Measurements from ENCODE around the gene GAS2L3. TPM values are rescaled to one million over a fixed set of nuclear protein-coding genes. Genes with fewer than 3 reads are reported as not detected.
"Not testable (repeated sequence)": the region's sequence is repeated elsewhere in the genome, so short reads cannot be mapped to it uniquely, and the experiment has no call there.

GAS2L3 gene
- 32.8 and 38.6 TPM in 2 replicates for total RNA-seq (2014; rRNA removed; shearing (Covaris generic))

- DNase-seq (ENCODE audit: low read depth), result peak; percentile 86
These were observed at the start of gene GAS2L3 for GRCh38 chr12:100573292-100574186. GAS2L3 (plus strand) TSS chr12:100573684; CDS start chr12:100594905, 21,221 bp downstream.

GRCh38 chr12:100528034-100528433 lies 45.5 kb upstream of the GAS2L3 start:
- DNase-seq (ENCODE audit: low read depth), result no peak

DNA sequence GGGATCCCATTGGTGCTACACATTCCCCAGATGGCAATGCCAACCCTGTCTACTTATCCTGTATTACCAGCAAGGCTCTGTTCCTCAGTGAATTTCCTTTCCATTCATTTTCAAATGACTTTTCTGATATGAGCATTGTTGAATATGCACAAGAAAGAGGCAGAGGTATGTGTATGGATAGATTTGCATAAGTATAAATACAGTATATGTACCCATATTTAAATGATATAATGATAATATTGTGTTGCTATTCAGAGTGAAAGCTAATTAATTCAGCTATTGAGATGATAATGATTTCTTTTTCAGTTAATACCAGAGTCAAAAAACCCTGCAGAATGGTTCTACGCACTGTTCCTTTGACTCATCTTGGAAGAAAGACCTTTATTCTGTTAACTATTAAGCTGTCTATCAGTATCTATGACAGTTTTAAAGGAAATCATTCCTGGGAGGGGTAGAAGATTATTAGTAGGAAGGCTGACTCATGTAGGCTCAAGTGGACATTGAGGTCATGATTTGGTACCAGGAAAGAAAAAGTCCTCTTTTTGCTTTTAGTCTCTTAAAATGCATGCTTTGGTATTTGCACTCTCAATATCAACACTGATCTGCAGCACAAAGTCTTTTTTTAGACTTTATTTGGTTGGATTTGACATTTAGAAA lies 44.9 kb upstream of the GAS2L3 start:
- DNase-seq (ENCODE audit: low read depth), result no peak

DNA sequence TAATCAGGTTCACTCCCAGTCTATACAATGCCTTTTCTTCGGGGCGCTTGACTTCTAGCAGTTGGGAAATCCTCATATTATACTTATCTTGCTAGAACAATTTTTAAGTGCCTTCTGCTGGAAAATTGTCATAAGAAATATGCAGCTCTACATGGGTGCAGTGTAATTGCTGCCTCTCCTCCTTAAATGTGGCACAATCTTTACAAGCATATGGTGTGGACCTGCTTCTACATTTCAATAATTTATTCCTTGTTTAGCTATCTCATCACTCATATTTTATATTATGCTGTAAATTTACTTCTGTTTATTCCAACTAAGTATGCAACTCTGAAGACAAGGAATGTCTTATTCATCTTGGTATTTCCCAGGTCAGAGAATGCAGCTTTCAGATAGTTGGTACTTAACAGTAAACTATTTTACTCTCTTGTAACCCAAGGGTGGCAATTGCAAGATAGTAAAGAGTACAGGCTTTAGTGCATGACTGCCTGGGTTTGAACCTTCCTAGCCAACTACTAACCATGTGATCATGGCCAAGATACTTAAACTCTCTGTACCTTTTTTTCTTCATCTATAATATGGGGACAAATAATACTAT lies 43.6 kb upstream of the GAS2L3 start:
- no peak for DNase-seq (ENCODE audit: low read depth)

DNA sequence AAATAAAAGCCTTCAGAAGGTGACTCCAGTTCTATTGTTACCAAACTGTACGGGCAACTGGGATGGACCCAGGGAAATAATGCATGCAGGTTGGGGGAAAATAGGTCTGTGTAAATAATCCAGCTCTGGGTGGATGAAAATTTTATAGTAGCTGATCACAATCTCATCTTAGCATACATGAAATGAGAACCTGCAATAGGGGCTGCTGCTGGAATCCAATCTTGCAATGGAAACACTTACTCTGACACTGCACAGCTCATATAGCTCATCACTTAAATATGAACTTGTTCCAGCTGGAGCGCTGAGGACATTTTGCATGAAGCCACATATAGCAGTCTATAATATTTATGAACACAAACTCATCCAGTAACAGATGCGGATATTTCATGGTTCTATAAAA lies 40.1 kb upstream of the GAS2L3 start:
- DNase-seq (ENCODE audit: low read depth), result no peak

DNA sequence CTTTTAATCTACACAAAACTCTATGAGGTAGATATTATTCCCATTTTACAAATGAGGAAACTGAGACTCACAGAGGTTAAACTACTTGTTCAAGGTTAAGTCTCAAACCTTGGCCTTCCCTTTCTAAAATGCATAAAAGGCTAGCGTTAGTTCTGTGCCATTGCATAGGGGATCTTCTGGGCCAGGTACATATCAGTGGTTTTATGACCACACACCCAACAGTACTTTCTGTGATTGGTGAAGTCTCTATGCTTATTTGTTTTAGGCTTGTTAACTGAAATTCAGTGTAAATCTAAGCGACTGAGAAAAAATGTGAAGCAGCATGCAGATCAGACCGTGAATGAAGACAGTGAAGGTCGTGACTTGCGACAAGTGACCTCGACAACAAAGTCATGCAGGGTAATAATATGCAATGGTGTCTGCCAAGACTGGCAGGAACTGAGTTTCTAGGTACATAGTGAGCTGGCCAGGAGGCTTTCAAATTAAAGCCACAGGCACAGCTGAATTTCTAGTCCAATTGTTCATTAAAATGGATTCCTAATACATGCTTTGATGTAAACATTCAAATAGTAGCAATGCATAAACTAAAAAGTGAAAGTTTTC lies 38.8 kb upstream of the GAS2L3 start:
- DNase-seq (ENCODE audit: low read depth), result no peak

DNA sequence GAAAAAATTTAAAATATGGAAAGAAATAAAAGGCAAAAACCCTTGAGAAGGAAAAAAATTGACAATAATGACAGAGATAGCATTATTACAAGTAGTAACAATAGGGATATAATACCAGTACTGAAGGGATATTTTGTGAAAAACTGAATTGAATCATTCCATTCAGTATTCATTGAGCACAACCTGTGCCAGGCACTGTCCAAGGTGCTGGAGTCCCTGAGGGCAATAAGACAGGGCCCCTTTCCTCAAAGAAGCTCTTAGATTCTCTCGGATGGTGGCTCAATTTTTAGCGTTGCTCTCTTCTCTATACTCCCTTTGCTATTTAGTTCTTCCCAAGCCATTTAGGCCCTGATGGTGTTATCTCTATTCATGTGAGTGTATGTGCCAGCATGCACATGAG lies 34.3 kb upstream of the GAS2L3 start:
- peak; percentile 32 for DNase-seq (ENCODE audit: low read depth)

DNA sequence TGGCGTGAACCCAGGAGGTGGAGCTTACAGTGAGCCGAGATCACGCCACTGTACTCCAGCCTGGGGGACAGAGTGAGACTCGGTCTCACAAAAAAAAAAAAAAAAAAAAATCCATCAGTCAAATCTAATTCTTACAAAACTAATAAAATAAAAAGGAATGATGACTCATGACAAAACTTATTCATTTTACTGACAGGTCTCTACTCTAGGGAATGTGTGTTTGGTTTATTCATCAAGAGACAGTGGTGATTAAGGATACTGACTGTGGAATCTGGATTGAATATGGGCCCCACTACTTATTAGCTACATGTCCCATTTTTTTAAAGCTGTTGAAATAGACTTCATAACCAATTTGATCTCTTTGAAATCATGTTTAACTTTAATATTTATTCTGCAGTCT lies 29.3 kb upstream of the GAS2L3 start:
- peak; percentile 54 for DNase-seq (ENCODE audit: low read depth)

DNA sequence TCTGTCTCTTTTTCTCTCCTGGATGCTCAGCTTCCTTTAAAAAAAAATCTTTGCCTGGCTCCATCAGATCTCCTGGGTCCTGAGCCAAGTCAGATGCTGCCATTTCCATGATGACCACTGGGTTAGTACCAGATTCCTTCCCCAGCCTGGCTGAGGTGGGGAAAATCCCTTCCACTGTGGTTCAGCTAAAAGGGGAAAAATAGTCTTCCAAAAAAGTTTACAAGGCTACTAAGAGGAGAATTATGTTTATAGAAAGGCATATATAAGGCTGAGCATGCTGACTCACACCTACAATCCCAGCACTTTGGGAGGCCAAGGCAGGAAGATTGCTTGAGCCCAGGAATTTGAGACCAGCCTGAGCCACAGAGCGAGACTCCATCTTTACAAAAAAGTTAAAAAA lies 28.4 kb upstream of the GAS2L3 start:
- DNase-seq (ENCODE audit: low read depth), result peak; percentile 76

- DNase-seq (ENCODE audit: low read depth), result peak; percentile 29
These were observed 19.5 kb upstream of the GAS2L3 start for GRCh38 chr12:100553936-100554335.

DNA sequence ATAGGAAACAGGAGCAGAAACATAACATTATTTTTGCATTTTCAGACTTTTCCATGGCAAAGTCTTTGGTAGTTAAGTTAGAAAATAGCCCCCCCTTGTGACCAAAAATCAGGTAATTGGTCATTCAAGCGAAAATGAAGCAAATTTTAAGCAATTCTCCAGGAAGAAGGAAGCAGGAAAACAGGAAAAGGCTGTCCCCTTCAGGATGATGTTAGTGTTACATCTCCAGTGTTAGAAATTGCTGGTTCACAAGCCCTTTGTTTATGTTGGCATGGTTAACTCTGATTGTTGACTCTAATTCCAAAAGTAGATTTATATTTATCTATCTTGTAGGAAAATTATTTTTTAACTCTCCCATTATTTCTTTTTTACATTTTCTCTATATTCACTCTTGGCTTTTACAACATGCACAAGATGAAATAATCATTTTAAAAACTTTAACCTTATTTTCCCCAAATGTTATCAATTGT lies 18.8 kb upstream of the GAS2L3 start:
- DNase-seq (ENCODE audit: low read depth), result peak; percentile 81

GRCh38 chr12:100555722-100556121 lies 17.8 kb upstream of the GAS2L3 start:
- no peak for DNase-seq (ENCODE audit: low read depth)

DNA sequence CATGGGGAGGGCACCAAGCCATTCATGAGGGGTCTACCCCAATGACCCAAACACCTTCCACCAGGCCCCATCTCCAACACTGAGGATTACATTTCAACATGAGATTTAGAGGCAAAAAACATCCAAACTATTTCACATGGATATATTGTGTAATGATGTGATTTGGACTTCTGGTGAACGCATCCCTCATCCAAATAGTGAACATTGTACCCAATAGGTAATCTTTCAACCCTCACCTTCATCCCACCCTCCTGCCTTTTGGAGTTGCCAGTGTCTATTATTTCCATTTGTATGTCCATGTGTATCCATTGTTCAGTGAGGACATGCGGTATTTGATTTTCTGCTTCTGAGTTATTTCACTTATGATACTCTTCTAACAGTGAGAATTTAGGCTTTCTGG lies 16.1 kb upstream of the GAS2L3 start:
- no peak for DNase-seq (ENCODE audit: low read depth)

DNA sequence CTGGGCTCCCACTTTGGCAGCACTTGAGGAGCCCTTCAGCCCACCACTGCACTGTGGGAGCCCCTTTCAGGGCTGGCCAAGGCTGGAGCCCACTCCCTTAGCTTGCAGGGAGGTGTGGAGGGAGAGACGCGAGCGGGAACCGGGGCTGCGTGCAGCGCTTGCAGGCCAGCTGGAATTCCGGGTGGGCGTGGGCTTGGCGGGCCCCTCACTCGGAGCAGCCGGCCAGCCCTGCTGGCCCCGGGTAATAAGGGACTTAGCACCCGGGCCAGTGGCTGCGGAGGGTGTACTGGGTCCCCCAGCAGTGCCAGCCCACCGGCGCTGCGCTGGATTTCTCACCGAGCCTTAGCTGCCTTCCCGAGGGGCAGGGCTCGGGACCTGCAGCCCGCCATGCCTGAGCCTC lies 14.2 kb upstream of the GAS2L3 start:
- DNase-seq (ENCODE audit: low read depth), result not testable (repeated sequence)

DNA sequence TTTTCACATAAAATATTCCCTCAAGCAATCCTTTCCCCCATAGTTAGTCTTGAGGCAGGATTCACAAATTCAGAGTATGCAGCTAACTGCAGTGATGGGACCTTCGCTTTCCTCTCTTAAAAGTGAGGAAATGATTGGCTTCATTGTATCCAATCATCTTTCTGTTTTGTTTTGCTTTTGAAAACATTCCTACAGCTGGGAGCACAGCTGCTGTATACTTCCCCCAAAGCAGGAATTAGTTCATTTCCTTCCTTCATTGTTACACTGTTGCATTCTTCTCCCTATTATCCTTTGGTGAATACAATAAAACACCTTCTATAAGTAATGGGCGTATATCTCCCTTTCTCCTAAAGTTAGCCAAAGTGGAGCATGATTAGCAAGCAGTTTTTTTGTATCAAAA lies 9.4 kb upstream of the GAS2L3 start:
- no peak for DNase-seq (ENCODE audit: low read depth)

DNA sequence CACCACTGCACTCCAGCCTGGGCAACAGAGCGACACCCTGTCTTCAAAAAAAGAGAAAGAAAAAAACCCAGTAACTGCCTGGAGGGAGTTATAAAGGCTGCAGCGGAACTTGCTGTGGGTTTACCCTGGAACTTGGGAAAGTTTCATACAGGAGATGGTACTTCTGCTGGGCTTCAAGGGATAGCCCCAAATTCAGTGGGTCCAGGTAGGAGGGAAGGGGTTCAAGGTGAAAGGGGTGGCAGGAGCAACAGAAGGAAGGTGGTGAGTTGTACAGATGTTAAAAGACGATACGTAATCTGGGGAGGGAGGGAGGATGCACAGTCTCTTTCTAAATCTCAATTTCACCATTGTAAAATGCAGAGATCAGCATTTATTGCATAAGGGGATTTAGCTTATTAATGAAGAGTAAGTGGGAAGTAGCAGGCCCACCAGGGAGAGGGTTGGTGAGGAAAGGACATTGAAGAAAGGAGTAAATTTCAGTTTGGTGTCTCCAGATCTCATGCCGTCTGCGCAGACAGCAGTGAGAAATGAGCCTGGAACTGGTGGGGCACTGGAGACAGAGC lies 8.5 kb upstream of the GAS2L3 start:
- no peak for DNase-seq (ENCODE audit: low read depth)

- no peak for DNase-seq (ENCODE audit: low read depth)
These were observed 7.4 kb upstream of the GAS2L3 start for GRCh38 chr12:100565987-100566545.

DNA sequence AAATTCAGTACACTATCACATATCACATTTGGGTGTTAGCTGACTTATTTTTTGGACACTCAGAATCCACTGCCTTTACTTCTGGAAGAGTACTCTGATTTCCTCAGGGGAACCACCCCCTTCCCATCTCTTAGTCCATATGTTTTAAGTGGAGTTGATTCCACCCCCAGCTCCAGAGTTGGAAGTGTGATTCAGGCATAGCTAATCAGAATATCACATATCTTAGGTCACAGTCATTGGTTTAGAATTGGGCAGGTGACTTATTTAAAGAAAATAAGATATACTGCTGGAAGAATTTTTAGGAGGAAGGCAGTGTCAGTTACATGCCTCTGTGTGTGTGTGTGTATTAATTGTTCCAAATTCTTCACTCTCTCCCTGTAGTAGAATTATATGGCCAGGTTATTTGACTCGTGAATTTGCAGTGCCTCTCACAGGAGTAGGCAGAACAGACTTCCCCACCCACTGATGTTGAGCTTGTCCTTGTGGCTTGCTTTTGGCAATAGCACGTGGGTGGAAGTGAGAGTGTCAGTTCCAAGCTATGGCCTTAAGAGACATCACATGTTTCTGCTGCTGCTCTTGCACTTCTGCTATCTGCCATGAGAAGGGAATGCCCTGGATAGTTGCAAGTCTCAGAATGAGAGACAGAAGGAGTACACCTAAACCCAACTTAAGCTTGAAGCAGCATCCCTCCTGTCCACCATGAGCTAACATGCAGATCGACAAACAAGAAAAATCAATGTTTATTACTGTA lies 6.4 kb upstream of the GAS2L3 start:
- DNase-seq (ENCODE audit: low read depth), result no peak

- DNase-seq (ENCODE audit: low read depth), result no peak
These were observed 5.5 kb upstream of the GAS2L3 start for GRCh38 chr12:100567945-100568344.

DNA sequence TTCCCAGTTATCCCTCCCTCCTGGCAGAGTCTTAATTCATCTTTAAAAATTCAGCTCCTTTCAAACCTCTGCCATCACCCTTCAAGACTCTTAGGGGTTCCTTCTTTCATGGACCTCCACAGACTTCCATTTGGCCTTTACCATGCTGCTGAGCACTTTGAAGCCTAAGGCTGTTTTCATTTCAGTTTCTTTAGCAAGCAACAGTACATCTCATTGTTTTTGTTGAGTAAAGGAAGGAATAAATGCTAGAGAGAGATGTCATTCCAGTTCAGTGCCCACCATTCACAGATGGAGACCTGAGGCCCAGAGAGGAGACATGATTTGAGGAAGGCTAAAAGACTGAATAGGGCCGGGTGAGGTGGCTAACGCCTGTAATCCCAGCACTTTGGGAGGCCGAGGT lies 1.3 kb upstream of the GAS2L3 start:
- DNase-seq (ENCODE audit: low read depth), result no peak
